HCT116 (cell line): ENCODE results near the gene SEC61A1. TPM values are rescaled to one million over a fixed set of nuclear protein-coding genes. Genes with fewer than 3 reads are reported as not detected.

Experiments
- ATAC-seq: fragments of 200-7000 bp; cut with Tn5 transposase; 2 replicates; pipeline ENCODE4 v1.9.1; 2020; ENCODE audit warnings: mild to moderate bottlenecking, moderate library complexity
- BruUV-seq: library from RNA; stranded (reverse); fragments of 400-500 nt; replicated peaks from 2 replicates; lab custom pipeline; 2021; lab: Mats Ljungman, UMichigan
- CTCF ChIA-PET: fragments of 300-600 bp; sonication (Branson Sonifier 250); formaldehyde crosslinking; loops from one replicate; lab custom pipeline; 2021; ENCODE audit warnings: antibody characterized with exemption; lab: Charles Lee
- POLR2A ChIA-PET: fragments of 300-600, 350-600 bp; sonication (Branson Sonifier 250); formaldehyde crosslinking; loops from one replicate; lab custom pipeline; 2021; ENCODE audit warnings: antibody characterized with exemption; lab: Charles Lee
- RAD21 ChIA-PET, 2 experiments: fragments of 300-600 bp; sonication (Branson Sonifier 250); formaldehyde crosslinking; loops; one replicate each; lab custom pipeline; 2023; ENCODE audit warnings: low total read pairs in 2 of 2; ENCODE audit not compliant: uncharacterized antibody in 2 of 2, unreplicated experiment in 2 of 2, low non-redundant PET in 1 of 2; lab: Charles Lee
- DNase-seq: peaks from one replicate; pipeline ENCODE4 v3.0.0-alpha.2; 2010; ENCODE audit warnings: low read depth, low spot score
- H2AFZ ChIP-seq: fragments of 200-600 bp; shearing (Covaris generic), sonication (generic); 2 replicates; pipeline ENCODE4 v1.6.1; 2017; ENCODE audit warnings: low read depth, mixed run types, mixed read lengths, antibody characterized with exemption, low read length; ENCODE audit not compliant: poor library complexity, severe bottlenecking
- H3K27ac ChIP-seq: 2 replicates; pipeline ENCODE4 v1.5.1; 2012; ENCODE audit warnings: low read depth, low read length
- H3K27me3 ChIP-seq: fragments of 200-600 bp; sonication (generic); 2 replicates; pipeline ENCODE4 v1.6.1; 2016; ENCODE audit warnings: mixed run types, low read length, mixed read lengths; ENCODE audit not compliant: insufficient read depth
- H3K36me3 ChIP-seq, 2 experiments: fragments of 200-500 bp in 1 of 2; fragments of 200-600 bp in 1 of 2; sonication (Bioruptor generic) in 1 of 2; sonication (generic) in 1 of 2; 2 replicates each; pipeline versions ENCODE4 v1.5.1 to v1.6.1; 2014 to 2016; ENCODE audit warnings: low read length in 2 of 2, inconsistent platforms in 1 of 2, mixed read lengths in 1 of 2, mixed run types in 1 of 2; ENCODE audit not compliant: insufficient read depth in 2 of 2, control insufficient read depth in 1 of 2
- H3K4me1 ChIP-seq, 2 experiments: fragments of 200-600 bp in 1 of 2; sonication (generic) in 1 of 2; 2 replicates each; pipeline versions ENCODE4 v1.5.1 to v1.6.1; 2012 to 2017; ENCODE audit warnings: low read length in 2 of 2, inconsistent platforms in 1 of 2, mild to moderate bottlenecking in 1 of 2, mixed read lengths in 1 of 2, mixed run types in 1 of 2, moderate library complexity in 1 of 2; ENCODE audit not compliant: insufficient read depth in 2 of 2, control insufficient read depth in 1 of 2
- H3K4me2 ChIP-seq: fragments of 200-600 bp; sonication (generic); 2 replicates; pipeline ENCODE4 v1.6.1; 2017; ENCODE audit warnings: mixed run types, low read length, mixed read lengths
- H3K4me3 ChIP-seq, 2 experiments: fragments of 200-600 bp in 1 of 2; sonication (generic) in 1 of 2; replicated peaks in 1 of 2; 2 replicates each; pipeline ENCODE4 v1.5.1; 2011 to 2016; ENCODE audit warnings: low read length in 2 of 2, control low read depth in 1 of 2, low read depth in 1 of 2, mild to moderate bottlenecking in 1 of 2, mixed read lengths in 1 of 2, mixed run types in 1 of 2
- H3K79me2 ChIP-seq: fragments of 200-600 bp; sonication (generic); 2 replicates; pipeline ENCODE4 v1.6.1; 2017; ENCODE audit warnings: mild to moderate bottlenecking, mixed run types, low read length, moderate library complexity, mixed read lengths; ENCODE audit not compliant: insufficient read depth
- H3K9ac ChIP-seq: fragments of 200-600 bp; sonication (generic); 2 replicates; pipeline ENCODE4 v1.6.1; 2016; ENCODE audit warnings: low read length, mixed read lengths
- H3K9me2 ChIP-seq: fragments of 200-600 bp; sonication (generic), shearing (Covaris generic); 2 replicates; pipeline ENCODE4 v1.6.1; 2017; ENCODE audit warnings: mixed run types, mild to moderate bottlenecking, moderate library complexity; ENCODE audit not compliant: insufficient read depth
- H3K9me3 ChIP-seq, 2 experiments: fragments of 200-500 bp in 1 of 2; fragments of 200-600 bp in 1 of 2; sonication (Bioruptor generic) in 1 of 2; sonication (generic) in 1 of 2; 2 replicates each; pipeline ENCODE4 v1.6.1; 2014 to 2017; ENCODE audit warnings: low read length in 2 of 2, mixed read lengths in 2 of 2, inconsistent platforms in 1 of 2, low read depth in 1 of 2, mild to moderate bottlenecking in 1 of 2, mixed run types in 1 of 2, moderate library complexity in 1 of 2; ENCODE audit not compliant: control insufficient read depth in 1 of 2, insufficient read depth in 1 of 2
- H4K20me1 ChIP-seq: fragments of 200-600 bp; sonication (generic), shearing (Covaris generic); 2 replicates; pipeline ENCODE4 v1.6.1; 2017; ENCODE audit warnings: mixed run types, mild to moderate bottlenecking, moderate library complexity; ENCODE audit not compliant: insufficient read depth
- CEBPB ChIP-seq: IDR thresholded peaks from 2 replicates; pipeline ENCODE4 v1.6.1; 2012; ENCODE audit warnings: low read depth
- ELF1 ChIP-seq: IDR thresholded peaks from 2 replicates; pipeline ENCODE4 v1.6.1; 2012; ENCODE audit warnings: low read depth, borderline replicate concordance
- POLR2A ChIP-seq: IDR thresholded peaks from 2 replicates; pipeline ENCODE4 v1.7.0; 2011; ENCODE audit warnings: borderline replicate concordance; ENCODE audit not compliant: insufficient read depth, insufficient read length; ENCODE audit errors: extremely low read depth
- RAD21 ChIP-seq: IDR thresholded peaks from 2 replicates; pipeline ENCODE4 v1.6.1; 2012; ENCODE audit warnings: low read depth, mild to moderate bottlenecking
- SIN3A ChIP-seq: IDR thresholded peaks from 2 replicates; pipeline ENCODE4 v1.6.1; 2012; ENCODE audit warnings: low read depth
- TCF7L2 ChIP-seq: IDR thresholded peaks from 2 replicates; pipeline ENCODE4 v1.7.0; 2011; ENCODE audit warnings: borderline replicate concordance, inconsistent platforms; ENCODE audit not compliant: insufficient read depth, insufficient read length; ENCODE audit errors: extremely low read depth
- ZFX ChIP-seq: fragments of 450-650 bp; IDR thresholded peaks from 2 replicates; pipeline ENCODE4 v1.6.1; 2017
- intact Hi-C: fragments of 100-400 bp; cut with micrococcal nuclease; formaldehyde crosslinking; loops from 2 replicates; pipeline ENCODE4 v1.10.0; 2022
- total RNA-seq: library from RNA; stranded (reverse); gene quantifications from one replicate; pipeline ENCODE4 v1.2.1, GENCODE V29; 2021; ENCODE audit not compliant: unreplicated experiment
- TF ChIP-seq, protein P1 (sequence below): IDR thresholded peaks from 2 replicates; pipeline ENCODE4 v1.6.1; 2012; ENCODE audit warnings: low read depth
- TF ChIP-seq, protein P2 (sequence below): IDR thresholded peaks from 2 replicates; pipeline ENCODE4 v1.6.1; 2011; ENCODE audit warnings: mild to moderate bottlenecking, low read length, moderate library complexity; ENCODE audit not compliant: insufficient replicate concordance; ENCODE audit errors: extremely low read depth

Gene SEC61A1
- total RNA-seq, 1 experiment from 2014 or later, result 176 TPM

DNA sequence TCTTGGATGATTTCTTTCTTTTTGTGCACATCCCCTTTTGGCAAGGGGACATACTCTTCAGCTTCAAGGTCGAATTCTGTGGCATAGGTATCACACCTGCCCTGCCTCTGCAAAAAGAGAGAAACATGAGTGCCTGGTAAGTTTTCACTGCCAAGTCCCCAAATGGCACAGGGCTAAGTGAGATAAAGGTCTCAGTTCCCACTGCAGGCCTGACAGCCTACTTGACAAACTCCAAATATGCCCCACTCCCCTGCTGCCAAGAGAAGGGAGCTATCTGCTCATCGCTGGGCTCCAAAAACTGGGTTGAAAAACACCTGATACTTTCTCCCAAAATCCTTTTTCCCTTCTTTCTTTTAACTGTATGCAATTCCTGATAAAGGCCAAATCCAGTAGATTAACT, 48.4 kb downstream of the SEC61A1 start (continued):
- TF ChIP-seq, protein P1, sequence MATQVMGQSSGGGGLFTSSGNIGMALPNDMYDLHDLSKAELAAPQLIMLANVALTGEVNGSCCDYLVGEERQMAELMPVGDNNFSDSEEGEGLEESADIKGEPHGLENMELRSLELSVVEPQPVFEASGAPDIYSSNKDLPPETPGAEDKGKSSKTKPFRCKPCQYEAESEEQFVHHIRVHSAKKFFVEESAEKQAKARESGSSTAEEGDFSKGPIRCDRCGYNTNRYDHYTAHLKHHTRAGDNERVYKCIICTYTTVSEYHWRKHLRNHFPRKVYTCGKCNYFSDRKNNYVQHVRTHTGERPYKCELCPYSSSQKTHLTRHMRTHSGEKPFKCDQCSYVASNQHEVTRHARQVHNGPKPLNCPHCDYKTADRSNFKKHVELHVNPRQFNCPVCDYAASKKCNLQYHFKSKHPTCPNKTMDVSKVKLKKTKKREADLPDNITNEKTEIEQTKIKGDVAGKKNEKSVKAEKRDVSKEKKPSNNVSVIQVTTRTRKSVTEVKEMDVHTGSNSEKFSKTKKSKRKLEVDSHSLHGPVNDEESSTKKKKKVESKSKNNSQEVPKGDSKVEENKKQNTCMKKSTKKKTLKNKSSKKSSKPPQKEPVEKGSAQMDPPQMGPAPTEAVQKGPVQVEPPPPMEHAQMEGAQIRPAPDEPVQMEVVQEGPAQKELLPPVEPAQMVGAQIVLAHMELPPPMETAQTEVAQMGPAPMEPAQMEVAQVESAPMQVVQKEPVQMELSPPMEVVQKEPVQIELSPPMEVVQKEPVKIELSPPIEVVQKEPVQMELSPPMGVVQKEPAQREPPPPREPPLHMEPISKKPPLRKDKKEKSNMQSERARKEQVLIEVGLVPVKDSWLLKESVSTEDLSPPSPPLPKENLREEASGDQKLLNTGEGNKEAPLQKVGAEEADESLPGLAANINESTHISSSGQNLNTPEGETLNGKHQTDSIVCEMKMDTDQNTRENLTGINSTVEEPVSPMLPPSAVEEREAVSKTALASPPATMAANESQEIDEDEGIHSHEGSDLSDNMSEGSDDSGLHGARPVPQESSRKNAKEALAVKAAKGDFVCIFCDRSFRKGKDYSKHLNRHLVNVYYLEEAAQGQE, result no peak
- TF ChIP-seq, all 23 proteins: peak for 0

DNA sequence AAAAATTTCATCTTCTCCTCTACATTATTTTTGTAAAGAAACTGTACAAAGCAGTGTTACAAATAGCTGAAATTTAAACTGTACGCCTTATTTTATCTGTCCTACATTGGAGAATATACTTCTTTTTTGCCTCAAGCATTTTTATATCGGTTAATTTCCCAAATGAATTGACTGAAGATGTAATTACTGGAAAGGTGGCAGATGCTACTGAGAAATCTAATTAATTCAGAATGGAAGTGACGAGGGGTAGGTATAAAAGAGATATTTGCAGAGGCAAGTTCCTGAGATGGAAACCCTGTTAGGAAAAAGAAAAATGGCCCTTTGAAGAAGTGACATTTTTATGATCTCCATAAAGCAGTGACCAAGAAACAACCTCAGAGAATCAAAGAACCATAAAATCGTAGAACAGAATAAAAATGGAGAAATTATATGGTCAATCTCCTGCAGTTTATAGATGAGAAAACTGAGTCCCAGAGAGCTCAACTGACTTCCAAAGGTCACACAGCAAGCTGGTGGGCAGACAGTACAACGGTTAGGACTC, 51.0 kb downstream of the SEC61A1 start:
- DNase-seq, result no peak
- CTCF ChIA-PET, result no interaction called here
- Histone ChIP-seq H3K27ac (no peak overlapping the region), H3K4me2 (no peak overlapping the region), H3K27me3 (no peaks in the 10 kb centered on the region), H3K4me1 (no peaks in the 10 kb centered on the region), H3K36me3 (peaks cover 39 to 70% of the 10 kb centered on the region in 2 experiments; a peak in 3 of 4 replicates), H3K9me2 (no peaks in the 10 kb centered on the region), H3K4me3 (no peak overlapping the region), H3K79me2 (peaks cover 86% of the 10 kb centered on the region), H3K9me3 (no peaks in the 10 kb centered on the region), H3K9ac (no peak overlapping the region), H4K20me1 (no peaks in the 10 kb centered on the region), H2AFZ (no peak overlapping the region)
- no TSS peak for BruUV-seq
- RAD21 ChIA-PET, result no interaction called here
- POLR2A ChIA-PET, result no interaction called here
- intact Hi-C loops, result no loop called here
- no peak for ATAC-seq
- TF ChIP-seq CEBPB, result no peak
- TF ChIP-seq ZFX, result no peak
- TF ChIP-seq, protein P2, sequence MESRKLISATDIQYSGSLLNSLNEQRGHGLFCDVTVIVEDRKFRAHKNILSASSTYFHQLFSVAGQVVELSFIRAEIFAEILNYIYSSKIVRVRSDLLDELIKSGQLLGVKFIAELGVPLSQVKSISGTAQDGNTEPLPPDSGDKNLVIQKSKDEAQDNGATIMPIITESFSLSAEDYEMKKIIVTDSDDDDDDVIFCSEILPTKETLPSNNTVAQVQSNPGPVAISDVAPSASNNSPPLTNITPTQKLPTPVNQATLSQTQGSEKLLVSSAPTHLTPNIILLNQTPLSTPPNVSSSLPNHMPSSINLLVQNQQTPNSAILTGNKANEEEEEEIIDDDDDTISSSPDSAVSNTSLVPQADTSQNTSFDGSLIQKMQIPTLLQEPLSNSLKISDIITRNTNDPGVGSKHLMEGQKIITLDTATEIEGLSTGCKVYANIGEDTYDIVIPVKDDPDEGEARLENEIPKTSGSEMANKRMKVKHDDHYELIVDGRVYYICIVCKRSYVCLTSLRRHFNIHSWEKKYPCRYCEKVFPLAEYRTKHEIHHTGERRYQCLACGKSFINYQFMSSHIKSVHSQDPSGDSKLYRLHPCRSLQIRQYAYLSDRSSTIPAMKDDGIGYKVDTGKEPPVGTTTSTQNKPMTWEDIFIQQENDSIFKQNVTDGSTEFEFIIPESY, result no peak
- no peak for TF ChIP-seq RAD21
- TF ChIP-seq TCF7L2, result no peak
- TF ChIP-seq ELF1, result no peak
- no peak for TF ChIP-seq SIN3A
- TF ChIP-seq, protein P1, result no peak
- TF ChIP-seq POLR2A, result no peak
